ENCODE measurements around the gene TBXA2R.

- TF ChIP-seq CTCF (IDR thresholded peaks at IDR 0.05) (no peak), POLR2A (IDR thresholded peaks at IDR 0.05) (no peak), POLR2AphosphoS5 (IDR thresholded peaks at IDR 0.05) (no peak)
These were observed 5.7 kb downstream of the TBXA2R start for GRCh38 chr19:3601021-3601420.
